H1 (cell line): ENCODE results near the gene DHRS3.

Experiments
- CBX5 ChIP-seq: fragments of 300-800, 300-1000 bp; sonication (generic); IDR thresholded peaks from 2 replicates; pipeline ENCODE4 v1.7.1; 2016; ENCODE audit warnings: antibody characterized with exemption, low read length, low read depth
- CBX8 ChIP-seq: fragments of 300-800, 300-1000 bp; sonication (generic); IDR thresholded peaks from 2 replicates; pipeline ENCODE4 v1.7.1; 2016; ENCODE audit warnings: low read depth, low read length, borderline replicate concordance
- EZH2 ChIP-seq: fragments of 200-600 bp; sonication (generic); IDR thresholded peaks from 2 replicates; pipeline ENCODE4 v1.7.1; 2012; ENCODE audit warnings: low read depth, mild to moderate bottlenecking, moderate library complexity, low read length, inconsistent platforms; ENCODE audit not compliant: severe bottlenecking
- JUND ChIP-seq: IDR thresholded peaks from 2 replicates; pipeline ENCODE4 v1.6.1; 2011; ENCODE audit warnings: mild to moderate bottlenecking, improper control_type of control experiment, low read length
- KDM5A ChIP-seq: fragments of 200-600 bp; IDR thresholded peaks from 2 replicates; pipeline ENCODE4 v1.7.1; 2012; ENCODE audit warnings: mild to moderate bottlenecking, low read length, inconsistent platforms, mixed read lengths
- POLR2A ChIP-seq, 2 experiments: IDR thresholded peaks; 1 replicate in 1 of 2; 2 replicates in 1 of 2; pipeline ENCODE4 v1.6.1; 2011; ENCODE audit warnings: low read depth in 2 of 2, low read length in 2 of 2, mild to moderate bottlenecking in 2 of 2; ENCODE audit errors: control extremely low read depth in 1 of 2
- POLR2AphosphoS5 ChIP-seq: IDR thresholded peaks from 2 replicates; pipeline ENCODE4 v1.6.1; 2011; ENCODE audit warnings: low read depth, low read length
- TAF1 ChIP-seq: IDR thresholded peaks from 2 replicates; pipeline ENCODE4 v1.6.1; 2011; ENCODE audit warnings: mild to moderate bottlenecking, low read depth, low read length
- TF ChIP-seq, protein P1 (sequence below): IDR thresholded peaks from 2 replicates; pipeline ENCODE4 v1.6.1; 2012; ENCODE audit warnings: inconsistent platforms
- TF ChIP-seq, protein P2 (sequence below), 3 experiments: IDR thresholded peaks; 1 replicate in 2 of 3; 2 replicates in 1 of 3; pipeline versions ENCODE4 v1.5.1 to v1.6.1; 2011; ENCODE audit warnings: low read length in 3 of 3, mild to moderate bottlenecking in 3 of 3, inconsistent platforms in 2 of 3, low read depth in 1 of 3, moderate library complexity in 1 of 3; ENCODE audit not compliant: insufficient read depth in 1 of 3; ENCODE audit errors: control extremely low read depth in 1 of 3

DNA sequence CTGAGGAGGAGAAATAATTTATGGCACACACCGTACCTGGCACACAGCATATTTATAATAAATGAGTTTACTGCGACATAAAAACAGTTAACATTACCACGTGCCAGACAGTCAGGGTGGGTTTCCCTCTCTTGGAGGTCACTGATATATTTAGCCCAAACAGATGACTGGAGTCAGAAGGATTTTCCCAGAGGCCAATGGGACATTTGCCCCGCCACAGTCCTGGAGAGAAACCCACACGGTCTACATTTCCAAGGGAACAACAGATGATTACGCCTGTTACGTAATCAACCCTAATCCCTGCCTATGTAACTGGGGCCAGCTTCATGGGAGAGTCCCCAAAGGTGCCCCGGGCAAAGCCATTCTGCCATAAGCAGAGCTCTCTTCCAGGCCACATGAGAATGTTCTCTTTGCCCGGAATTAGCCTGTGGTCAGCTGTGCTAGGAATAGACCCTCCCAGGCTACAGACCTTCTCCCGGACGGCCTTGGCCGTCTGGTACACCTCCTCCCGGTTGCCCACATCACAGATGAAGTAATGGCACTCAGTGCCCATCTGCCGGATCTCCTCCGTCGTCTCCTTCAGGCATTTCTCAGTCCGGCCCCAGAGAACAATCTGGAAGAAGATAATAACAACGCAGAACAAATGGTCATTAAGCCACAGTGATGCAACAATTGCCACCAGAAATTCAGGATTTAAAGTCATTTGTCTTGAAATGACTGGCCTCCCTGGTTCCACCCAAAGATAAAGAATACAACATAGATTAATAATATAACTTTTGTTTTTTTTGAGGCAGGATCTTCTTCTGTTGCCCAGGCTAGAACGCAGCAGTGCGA lies 37.7 kb downstream of the DHRS3 start:
- no peak for TF ChIP-seq CBX8
- no peak for TF ChIP-seq KDM5A
- no peak for TF ChIP-seq CBX5
- TF ChIP-seq EZH2 = no peak
- no peak for TF ChIP-seq POLR2AphosphoS5
- TF ChIP-seq, protein P1, sequence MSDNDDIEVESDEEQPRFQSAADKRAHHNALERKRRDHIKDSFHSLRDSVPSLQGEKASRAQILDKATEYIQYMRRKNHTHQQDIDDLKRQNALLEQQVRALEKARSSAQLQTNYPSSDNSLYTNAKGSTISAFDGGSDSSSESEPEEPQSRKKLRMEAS = no peak
- no peak for TF ChIP-seq JUND
- TF ChIP-seq TAF1 = no peak
- TF ChIP-seq, protein P2, sequence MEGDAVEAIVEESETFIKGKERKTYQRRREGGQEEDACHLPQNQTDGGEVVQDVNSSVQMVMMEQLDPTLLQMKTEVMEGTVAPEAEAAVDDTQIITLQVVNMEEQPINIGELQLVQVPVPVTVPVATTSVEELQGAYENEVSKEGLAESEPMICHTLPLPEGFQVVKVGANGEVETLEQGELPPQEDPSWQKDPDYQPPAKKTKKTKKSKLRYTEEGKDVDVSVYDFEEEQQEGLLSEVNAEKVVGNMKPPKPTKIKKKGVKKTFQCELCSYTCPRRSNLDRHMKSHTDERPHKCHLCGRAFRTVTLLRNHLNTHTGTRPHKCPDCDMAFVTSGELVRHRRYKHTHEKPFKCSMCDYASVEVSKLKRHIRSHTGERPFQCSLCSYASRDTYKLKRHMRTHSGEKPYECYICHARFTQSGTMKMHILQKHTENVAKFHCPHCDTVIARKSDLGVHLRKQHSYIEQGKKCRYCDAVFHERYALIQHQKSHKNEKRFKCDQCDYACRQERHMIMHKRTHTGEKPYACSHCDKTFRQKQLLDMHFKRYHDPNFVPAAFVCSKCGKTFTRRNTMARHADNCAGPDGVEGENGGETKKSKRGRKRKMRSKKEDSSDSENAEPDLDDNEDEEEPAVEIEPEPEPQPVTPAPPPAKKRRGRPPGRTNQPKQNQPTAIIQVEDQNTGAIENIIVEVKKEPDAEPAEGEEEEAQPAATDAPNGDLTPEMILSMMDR (IDR thresholded peaks at IDR 0.05; ENCODE audit: control extremely low read depth in 1 of 3, insufficient read depth in 1 of 3, low read depth in 1 of 3, low read length in 3 of 3) = no peak
- no peak for TF ChIP-seq POLR2A (IDR thresholded peaks at IDR 0.05; ENCODE audit: control extremely low read depth in 1 of 2, low read depth in 2 of 2, low read length in 2 of 2)
